Posterior cingulate gyrus (tissue), 11 donors: Measurements from ENCODE around the gene SMPD3.

Source experiments
- DNase-seq, 10 donors: peaks; one replicate each; pipeline versions ENCODE4 v3.0.0 to v3.0.0-alpha.2; 2020 to 2021; ENCODE audit warnings: mixed read lengths in 3 of 10
- intact Hi-C: fragments of 100-400 bp; cut with DNase I; formaldehyde crosslinking; loops from one replicate; pipeline ENCODE4 v1.15.1; 2023

SMPD3 gene

GRCh38 chr16:68411086-68411485, 37.2 kb downstream of the SMPD3 start:
- intact Hi-C loops, result no loop called here
- peak in 1 of 10 donors; percentile 15 for DNase-seq

GRCh38 chr16:68408967-68409366, 39.3 kb downstream of the SMPD3 start:
- peak in 1 of 10 donors; percentile 54 for DNase-seq
- intact Hi-C loops, result no loop called here

GRCh38 chr16:68408428-68408827, 39.9 kb downstream of the SMPD3 start:
- peak in 1 of 10 donors; percentile 30 for DNase-seq
- intact Hi-C loops, result no loop called here

- peak in 1 of 10 donors; percentile 68 for DNase-seq
- intact Hi-C loops, result no loop called here
Measured at GRCh38 chr16:68406458-68407152, 41.7 kb downstream of the SMPD3 start.

- intact Hi-C loops, result no loop called here
- peak in 2 of 10 donors; percentile 27 to 37 for DNase-seq
Measured at GRCh38 chr16:68404736-68405345, 43.5 kb downstream of the SMPD3 start.

- DNase-seq, result peak in 2 of 10 donors; percentile 12 to 28
- intact Hi-C loops, result no loop called here
Measured at GRCh38 chr16:68403704-68404103, 44.6 kb downstream of the SMPD3 start.

GRCh38 chr16:68403177-68403576, 45.1 kb downstream of the SMPD3 start:
- no peak for DNase-seq
- intact Hi-C loops, result no loop called here

GRCh38 chr16:68402748-68403040, 45.6 kb downstream of the SMPD3 start:
- intact Hi-C loops, result no loop called here
- DNase-seq, result no peak

- intact Hi-C loops, result no loop called here
- peak in 2 of 10 donors; percentile 22 to 34 for DNase-seq
Measured at GRCh38 chr16:68401871-68402747, 46.2 kb downstream of the SMPD3 start.

- intact Hi-C loops, result no loop called here
- peak in 2 of 10 donors; percentile 14 to 36 for DNase-seq
Measured at GRCh38 chr16:68400924-68401460, 47.3 kb downstream of the SMPD3 start.

GRCh38 chr16:68400083-68400923, 48.0 kb downstream of the SMPD3 start:
- intact Hi-C loops, result no loop called here
- peak in 1 of 10 donors; percentile 38 for DNase-seq

GRCh38 chr16:68399456-68399855, 48.9 kb downstream of the SMPD3 start:
- intact Hi-C loops, result no loop called here

GRCh38 chr16:68397710-68398201, 50.6 kb downstream of the SMPD3 start:
- intact Hi-C loops, result no loop called here
- peak in 2 of 10 donors; percentile 20 to 47 for DNase-seq

More at GRCh38 chr16:68399456-68399855, 48.9 kb downstream of the SMPD3 start:
- peak in 2 of 10 donors; percentile 13 to 25 for DNase-seq

GRCh38 chr16:68396481-68396880, 51.8 kb downstream of the SMPD3 start:
- intact Hi-C loops, result loop anchor here (1.0 kb wide), 1 partner anchor 114 kb away; no protein-coding TSS in a partner anchor
- peak in 2 of 10 donors; percentile 22 to 51 for DNase-seq

- intact Hi-C loops, result loop anchor here (1.0 kb wide), 1 partner anchor 114 kb away; no protein-coding TSS in a partner anchor
Measured at GRCh38 chr16:68395815-68396214, 52.5 kb downstream of the SMPD3 start.

GRCh38 chr16:68395167-68395786, 53.0 kb downstream of the SMPD3 start:
- intact Hi-C loops, result no loop called here
- peak in 1 of 10 donors; percentile 70 for DNase-seq

More at GRCh38 chr16:68395815-68396214, 52.5 kb downstream of the SMPD3 start:
- DNase-seq, result peak in 2 of 10 donors; percentile 40 to 64

- DNase-seq, result peak in 1 of 10 donors; percentile 41
- intact Hi-C loops, result no loop called here
Measured at GRCh38 chr16:68393333-68393732, 55.0 kb downstream of the SMPD3 start.

GRCh38 chr16:68389750-68390371, 58.4 kb downstream of the SMPD3 start:
- intact Hi-C loops, result no loop called here
- DNase-seq, result peak in 1 of 10 donors; percentile 6

- DNase-seq, result peak in 3 of 10 donors; percentile 71 to 85 (median 78)
Measured at GRCh38 chr16:68389006-68389405, 59.3 kb downstream of the SMPD3 start.

More at GRCh38 chr16:68389006-68389405, 59.3 kb downstream of the SMPD3 start:
- intact Hi-C loops, result no loop called here
